ENCODE measurements around the gene TEX54.

Gene TEX54

DNA sequence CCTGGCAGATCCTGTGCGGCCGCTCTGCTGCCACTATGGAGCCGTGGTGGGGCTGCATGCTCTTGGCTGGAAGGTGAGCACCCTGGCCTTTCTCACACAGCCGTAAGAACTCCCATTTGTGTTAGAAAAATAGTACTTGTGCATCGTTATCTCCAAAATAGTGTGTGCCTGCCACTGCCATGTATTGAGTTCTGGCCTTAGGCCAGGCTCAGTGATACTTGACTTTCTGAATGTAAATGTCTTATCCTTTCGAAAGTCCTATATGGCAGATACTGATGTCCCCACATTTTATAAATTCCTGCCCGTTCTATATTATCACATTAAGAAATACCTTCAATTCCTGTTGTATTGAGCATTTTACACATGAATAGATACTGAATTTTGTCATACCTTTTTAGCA lies 49.9 kb downstream of the TEX54 start:
- DNase-seq: no peak

All from activated naive CD4-positive, alpha-beta T cell treated with Interleukin-2 at 50 U/mL for 16 hours (primary cell).